ENCODE measurements around the gene ERLIN1. TPM values are rescaled to one million over a fixed set of nuclear protein-coding genes. Genes with fewer than 3 reads are reported as not detected.

The ERLIN1 gene
- total RNA-seq, 1 experiment from 2014 or later, result 24.9 TPM

DNA sequence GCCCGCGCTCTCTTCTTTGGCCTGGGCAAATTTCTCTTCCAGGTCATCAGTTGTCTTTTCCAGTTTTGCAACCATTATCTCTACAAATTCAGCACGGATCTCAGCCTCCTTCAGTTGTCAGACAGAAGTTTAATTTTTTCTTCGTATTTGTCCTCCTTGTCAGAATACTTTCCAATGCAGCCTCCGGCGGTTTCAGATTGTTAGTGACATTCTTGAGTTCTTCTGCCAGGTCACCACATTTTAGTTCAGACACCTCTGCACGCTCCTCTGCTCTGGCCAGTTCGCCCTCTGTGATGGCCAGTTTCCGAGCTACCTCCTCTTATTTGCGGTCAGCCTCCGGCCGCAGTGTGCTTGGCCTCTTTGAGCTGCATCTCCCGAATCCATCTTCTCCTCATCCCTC, 71.4 kb downstream of the ERLIN1 start:
- DNase-seq, result no peak
- Histone ChIP-seq H3K27me3 (ENCODE audit: insufficient read depth, low read depth) (no peaks in the 10 kb centered on the region), H3K4me2 (no peak overlapping the region), H4K20me1 (ENCODE audit: insufficient read depth) (no peaks in the 10 kb centered on the region), H3K36me3 (ENCODE audit: low read depth) (no peaks in the 10 kb centered on the region), H3K79me2 (ENCODE audit: low read depth) (no peaks in the 10 kb centered on the region), H3K4me1 (replicated peaks; ENCODE audit: insufficient read depth) (no peaks in the 10 kb centered on the region), H3F3A (ENCODE audit: insufficient read depth, low read depth) (no peaks in the 10 kb centered on the region), H3K4me3 (no peak overlapping the region), H2AFZ (no peak overlapping the region), H3K27ac (no peak overlapping the region), H3K9me3 (ENCODE audit: insufficient read depth, low read depth) (no peaks in the 10 kb centered on the region), H3K9me2 (ENCODE audit: insufficient read depth) (no peaks in the 10 kb centered on the region)
- no peak for TF ChIP-seq EZH2 (IDR thresholded peaks at IDR 0.05; ENCODE audit: low read depth)
- TF ChIP-seq, protein P1, sequence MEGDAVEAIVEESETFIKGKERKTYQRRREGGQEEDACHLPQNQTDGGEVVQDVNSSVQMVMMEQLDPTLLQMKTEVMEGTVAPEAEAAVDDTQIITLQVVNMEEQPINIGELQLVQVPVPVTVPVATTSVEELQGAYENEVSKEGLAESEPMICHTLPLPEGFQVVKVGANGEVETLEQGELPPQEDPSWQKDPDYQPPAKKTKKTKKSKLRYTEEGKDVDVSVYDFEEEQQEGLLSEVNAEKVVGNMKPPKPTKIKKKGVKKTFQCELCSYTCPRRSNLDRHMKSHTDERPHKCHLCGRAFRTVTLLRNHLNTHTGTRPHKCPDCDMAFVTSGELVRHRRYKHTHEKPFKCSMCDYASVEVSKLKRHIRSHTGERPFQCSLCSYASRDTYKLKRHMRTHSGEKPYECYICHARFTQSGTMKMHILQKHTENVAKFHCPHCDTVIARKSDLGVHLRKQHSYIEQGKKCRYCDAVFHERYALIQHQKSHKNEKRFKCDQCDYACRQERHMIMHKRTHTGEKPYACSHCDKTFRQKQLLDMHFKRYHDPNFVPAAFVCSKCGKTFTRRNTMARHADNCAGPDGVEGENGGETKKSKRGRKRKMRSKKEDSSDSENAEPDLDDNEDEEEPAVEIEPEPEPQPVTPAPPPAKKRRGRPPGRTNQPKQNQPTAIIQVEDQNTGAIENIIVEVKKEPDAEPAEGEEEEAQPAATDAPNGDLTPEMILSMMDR (conservative IDR thresholded peaks at IDR 0.05), result no peak
- CTCF ChIA-PET, result no interaction called here
- BruUV-seq (replicated peaks), result no TSS peak
- POLR2A ChIA-PET (ENCODE audit: unreplicated experiment), result no interaction called here
- intact Hi-C loops (cut with micrococcal nuclease; ENCODE audit: unreplicated experiment), result no loop called here

DNA sequence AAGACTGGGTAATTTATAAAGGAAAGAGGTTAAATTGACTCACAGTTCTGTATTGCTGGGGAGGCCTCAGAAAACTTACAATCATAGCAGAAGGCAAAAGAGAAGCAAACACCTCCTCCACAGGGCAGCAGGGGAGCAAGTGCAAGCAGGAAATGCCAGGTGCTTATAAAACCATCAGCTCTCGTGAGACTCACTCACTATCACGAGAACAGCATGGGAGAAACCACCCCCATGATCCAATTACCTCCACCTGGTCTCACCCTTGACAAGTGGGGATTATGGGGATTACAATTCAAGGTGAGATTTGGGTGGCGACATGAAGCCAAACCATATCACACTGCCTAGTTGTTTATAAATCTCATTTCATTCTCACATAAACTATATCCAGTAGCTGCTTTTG, 76.2 kb downstream of the ERLIN1 start:
- no peak overlapping the region for H3K4me2 ChIP-seq
- H4K20me1 ChIP-seq (ENCODE audit: insufficient read depth), result no peaks in the 10 kb centered on the region
- H3K36me3 ChIP-seq (ENCODE audit: low read depth), result no peaks in the 10 kb centered on the region
- H3K27ac ChIP-seq, result no peak overlapping the region
- H3F3A ChIP-seq (ENCODE audit: insufficient read depth, low read depth), result no peaks in the 10 kb centered on the region
- POLR2A ChIA-PET (ENCODE audit: unreplicated experiment), result no interaction called here
- CTCF ChIA-PET, result no interaction called here
- no peaks in the 10 kb centered on the region for H3K27me3 ChIP-seq (ENCODE audit: insufficient read depth, low read depth)
- BruUV-seq (replicated peaks), result no TSS peak
- intact Hi-C loops (cut with micrococcal nuclease; ENCODE audit: unreplicated experiment), result no loop called here
- H3K79me2 ChIP-seq (ENCODE audit: low read depth), result no peaks in the 10 kb centered on the region
- no peak for TF ChIP-seq EZH2 (IDR thresholded peaks at IDR 0.05; ENCODE audit: low read depth)
- TF ChIP-seq, protein P1 (conservative IDR thresholded peaks at IDR 0.05), result no peak
- no peaks in the 10 kb centered on the region for H3K4me1 ChIP-seq (replicated peaks; ENCODE audit: insufficient read depth)
- H3K4me3 ChIP-seq, result no peak overlapping the region
- no peak for DNase-seq
- H3K9me3 ChIP-seq (ENCODE audit: insufficient read depth, low read depth), result no peaks in the 10 kb centered on the region
- no peak overlapping the region for H2AFZ ChIP-seq
- H3K9me2 ChIP-seq (ENCODE audit: insufficient read depth), result no peaks in the 10 kb centered on the region

DNA sequence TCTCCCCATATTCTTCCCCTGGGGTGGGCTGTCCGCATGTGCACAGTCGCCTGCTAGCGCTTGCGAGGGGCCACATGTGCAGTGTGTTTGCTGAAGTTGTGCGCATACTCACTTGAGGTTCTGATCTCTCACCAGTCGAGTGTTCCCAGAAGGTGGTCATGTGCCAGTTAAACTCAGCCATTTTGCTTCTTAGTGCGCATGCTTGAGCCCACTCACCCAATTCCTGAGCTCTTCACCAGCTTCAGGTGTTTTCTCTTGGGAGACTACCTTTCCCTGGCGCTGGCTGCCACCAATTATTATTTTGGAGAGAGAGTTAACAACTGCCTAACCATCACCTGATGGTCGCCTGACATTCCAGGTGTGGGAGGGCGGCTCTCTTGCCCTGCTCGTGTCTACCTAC, 79.0 kb downstream of the ERLIN1 start:
- Histone ChIP-seq H3K9me3 (ENCODE audit: insufficient read depth, low read depth) (no peaks in the 10 kb centered on the region), H3K79me2 (ENCODE audit: low read depth) (no peaks in the 10 kb centered on the region), H3K27me3 (ENCODE audit: insufficient read depth, low read depth) (no peaks in the 10 kb centered on the region), H3K27ac (no peak overlapping the region), H3F3A (ENCODE audit: insufficient read depth, low read depth) (no peaks in the 10 kb centered on the region), H4K20me1 (ENCODE audit: insufficient read depth) (no peaks in the 10 kb centered on the region), H3K4me2 (no peak overlapping the region), H3K4me1 (replicated peaks; ENCODE audit: insufficient read depth) (no peaks in the 10 kb centered on the region), H3K36me3 (ENCODE audit: low read depth) (no peaks in the 10 kb centered on the region), H3K4me3 (no peak overlapping the region), H2AFZ (no peak overlapping the region), H3K9me2 (ENCODE audit: insufficient read depth) (no peaks in the 10 kb centered on the region)
- no peak for DNase-seq
- ChIA-PET POLR2A (ENCODE audit: unreplicated experiment) (no interaction called here), CTCF (no interaction called here)
- intact Hi-C loops (cut with micrococcal nuclease; ENCODE audit: unreplicated experiment), result no loop called here
- no TSS peak for BruUV-seq (replicated peaks)
- TF ChIP-seq, protein P1 (conservative IDR thresholded peaks at IDR 0.05), result no peak
- TF ChIP-seq EZH2 (IDR thresholded peaks at IDR 0.05; ENCODE audit: low read depth), result no peak

Measured in PC-9 (cell line).